ENCODE measurements around the gene ANKRD33B.
A peak's percentile ranks its signal among the peaks of the same experiment; 100 is the strongest.
"Not testable (repeated sequence)": the region's sequence is repeated elsewhere in the genome, so short reads cannot be mapped to it uniquely, and the experiment has no call there.

Gene ANKRD33B

GRCh38 chr5:10563945-10564837, at the start of gene ANKRD33B:
ANKRD33B (plus strand) TSS chr5:10564070; CDS start chr5:10564468, 398 bp downstream.
- peak; percentile 69 for DNase-seq (ENCODE audit: low read depth)

DNA sequence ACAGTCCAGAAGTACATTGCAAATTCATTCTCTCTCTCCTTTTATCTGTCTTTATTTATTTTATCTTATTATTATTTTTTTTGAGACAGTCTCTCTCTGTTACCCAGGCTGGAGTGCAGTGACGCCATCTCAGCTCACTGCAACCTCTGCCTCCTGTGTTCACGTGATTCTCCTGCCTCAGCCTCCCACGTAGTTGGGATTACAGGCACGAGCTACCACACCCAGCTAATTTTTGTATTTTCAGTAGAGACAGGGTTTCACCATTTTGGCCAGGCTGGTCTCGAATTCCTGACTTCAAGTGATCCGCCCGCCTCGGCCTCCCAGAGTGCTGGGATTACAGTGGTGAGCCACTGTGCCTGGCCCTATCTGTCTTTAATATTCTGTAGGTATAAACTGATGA, 49.3 kb upstream of the ANKRD33B start:
- DNase-seq (ENCODE audit: low read depth): not testable (repeated sequence)

DNA sequence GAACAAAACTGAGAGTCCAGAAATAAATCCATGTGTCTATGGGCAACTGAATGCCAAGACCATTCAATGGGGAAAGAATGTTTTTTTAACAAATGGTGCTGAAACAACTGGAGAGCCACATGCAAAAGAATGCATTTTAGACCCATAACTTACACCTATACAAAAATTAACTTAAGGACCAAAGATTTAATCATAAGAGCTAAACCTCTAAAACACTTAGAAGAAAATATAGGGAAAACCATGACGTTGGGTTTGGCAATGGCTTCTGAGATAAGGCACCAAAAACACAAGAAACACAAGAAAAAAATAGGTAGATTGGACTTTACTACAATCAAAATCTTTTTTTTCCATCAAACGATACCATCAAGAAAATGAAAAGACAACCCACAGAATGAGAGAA, 48.4 kb upstream of the ANKRD33B start:
- DNase-seq (ENCODE audit: low read depth): no peak

DNA sequence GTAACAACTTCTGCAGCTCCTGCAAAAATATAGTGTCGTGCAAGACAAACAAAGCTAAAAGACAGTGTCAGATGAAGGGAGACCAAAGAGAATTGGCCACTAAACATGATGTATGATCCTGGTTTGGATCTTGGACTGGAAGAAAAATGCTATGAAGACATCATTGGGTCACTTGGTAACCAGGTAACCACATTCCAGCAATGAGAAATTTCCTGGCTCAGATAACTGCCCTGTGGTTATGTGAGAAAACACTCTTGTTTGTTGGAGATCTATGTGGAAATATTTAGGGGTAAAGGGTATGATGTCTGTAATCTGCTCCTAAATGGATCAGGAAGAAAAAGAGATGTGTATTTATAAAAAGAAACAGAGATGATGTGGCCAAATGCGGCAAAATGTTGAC, 45.5 kb upstream of the ANKRD33B start:
- no peak for DNase-seq (ENCODE audit: low read depth)

- DNase-seq (ENCODE audit: low read depth): no peak
Measured at GRCh38 chr5:10519729-10520128, 44.1 kb upstream of the ANKRD33B start.

GRCh38 chr5:10520706-10521105, 43.2 kb upstream of the ANKRD33B start:
- no peak for DNase-seq (ENCODE audit: low read depth)

DNA sequence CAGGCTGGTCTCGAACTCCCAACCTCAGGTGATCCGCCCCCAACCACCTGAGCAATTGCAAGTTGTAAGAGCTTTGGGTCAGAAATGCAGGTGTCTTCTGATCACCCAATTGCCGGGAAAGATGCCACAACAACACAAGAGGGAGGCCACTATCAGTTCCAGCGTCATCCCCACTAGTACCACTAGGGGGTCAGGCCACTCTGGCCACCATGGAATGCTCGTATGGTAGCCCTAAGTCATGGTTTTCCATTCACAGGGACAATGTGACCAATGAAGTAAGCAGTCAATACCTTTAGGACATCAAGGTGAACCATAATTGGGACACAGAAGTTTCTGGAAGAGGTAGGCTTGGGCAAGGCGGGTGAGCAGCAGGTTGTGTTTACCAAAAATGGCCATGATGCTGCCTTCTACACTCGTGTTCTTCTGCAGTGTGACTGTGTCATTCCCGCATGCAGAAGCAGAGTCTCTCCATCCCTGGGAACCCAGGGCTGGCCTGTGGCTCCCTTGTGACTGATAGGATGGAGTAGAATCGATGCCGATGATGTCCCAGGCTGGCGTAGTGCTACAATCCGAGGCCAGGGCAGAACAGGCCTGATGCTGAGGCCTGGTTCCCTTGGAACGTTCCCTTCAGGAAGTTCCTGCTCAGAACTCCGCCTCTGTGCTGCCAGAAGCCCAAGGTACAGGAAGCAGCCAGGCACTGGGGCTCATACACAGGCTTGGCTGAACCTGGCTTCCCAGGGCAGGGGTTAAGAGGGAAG, 42.2 kb upstream of the ANKRD33B start:
- no peak for DNase-seq (ENCODE audit: low read depth)

DNA sequence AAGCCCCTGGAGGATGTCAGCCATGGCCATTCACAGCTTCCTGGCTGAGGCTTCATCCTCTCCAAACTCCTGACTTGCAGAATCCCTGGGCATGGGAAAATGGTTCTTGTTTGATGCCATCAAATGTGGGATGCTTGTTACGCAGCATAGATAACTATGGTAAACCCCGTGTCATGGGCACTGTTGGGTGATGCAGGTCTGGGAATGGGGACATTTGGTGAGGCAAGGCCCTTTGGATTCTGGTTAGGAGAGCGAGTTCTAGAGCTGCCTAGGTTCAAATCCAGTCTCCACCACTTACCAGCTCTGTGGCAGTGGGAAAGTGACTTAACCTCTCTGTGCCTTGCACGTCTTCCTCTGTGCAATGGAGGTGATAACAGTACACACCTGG, 41.7 kb upstream of the ANKRD33B start:
- no peak for DNase-seq (ENCODE audit: low read depth)

GRCh38 chr5:10524376-10525123, 39.3 kb upstream of the ANKRD33B start:
- DNase-seq (ENCODE audit: low read depth): no peak

DNA sequence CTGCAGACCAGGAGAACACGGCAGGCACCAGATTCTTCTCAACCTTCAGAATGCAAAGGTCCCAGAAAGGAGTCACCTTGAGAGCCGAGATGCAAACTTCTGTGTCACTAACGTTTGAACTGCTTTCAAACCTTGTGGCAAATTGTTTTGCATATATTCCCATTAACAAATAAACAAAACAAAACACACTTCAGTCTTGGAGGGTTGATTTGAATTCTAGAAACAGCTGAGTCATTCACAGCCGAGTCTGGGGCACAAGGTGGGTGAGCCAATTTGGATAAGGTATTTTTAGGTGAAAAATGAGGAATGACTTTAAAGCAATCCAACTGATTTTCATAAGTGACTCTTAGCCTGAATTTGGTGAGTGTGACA, 38.8 kb upstream of the ANKRD33B start:
- no peak for DNase-seq (ENCODE audit: low read depth)

- DNase-seq (ENCODE audit: low read depth): no peak
Measured at GRCh38 chr5:10527281-10527950, 36.5 kb upstream of the ANKRD33B start.

GRCh38 chr5:10528056-10528816, 35.6 kb upstream of the ANKRD33B start:
- DNase-seq (ENCODE audit: low read depth): no peak

DNA sequence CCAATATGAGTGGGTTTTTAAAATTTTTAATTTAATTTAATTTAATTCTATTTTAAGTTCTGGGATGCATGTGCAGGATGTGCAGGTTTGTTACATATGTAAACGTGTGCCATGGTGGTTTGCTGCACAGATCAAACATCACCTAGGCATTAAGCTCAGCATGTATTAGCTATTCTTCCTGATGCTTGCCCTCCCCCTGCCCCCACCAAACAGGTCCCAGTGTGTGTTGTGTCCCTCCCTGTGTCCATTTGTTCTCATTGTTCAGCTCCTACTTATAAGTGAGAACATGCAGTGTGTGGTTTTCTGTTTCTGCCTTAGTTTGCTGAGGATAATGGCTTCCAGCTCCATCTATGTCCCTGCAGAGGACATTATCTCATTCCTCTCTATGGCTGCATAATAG, 35.0 kb upstream of the ANKRD33B start:
- no peak for DNase-seq (ENCODE audit: low read depth)

DNA sequence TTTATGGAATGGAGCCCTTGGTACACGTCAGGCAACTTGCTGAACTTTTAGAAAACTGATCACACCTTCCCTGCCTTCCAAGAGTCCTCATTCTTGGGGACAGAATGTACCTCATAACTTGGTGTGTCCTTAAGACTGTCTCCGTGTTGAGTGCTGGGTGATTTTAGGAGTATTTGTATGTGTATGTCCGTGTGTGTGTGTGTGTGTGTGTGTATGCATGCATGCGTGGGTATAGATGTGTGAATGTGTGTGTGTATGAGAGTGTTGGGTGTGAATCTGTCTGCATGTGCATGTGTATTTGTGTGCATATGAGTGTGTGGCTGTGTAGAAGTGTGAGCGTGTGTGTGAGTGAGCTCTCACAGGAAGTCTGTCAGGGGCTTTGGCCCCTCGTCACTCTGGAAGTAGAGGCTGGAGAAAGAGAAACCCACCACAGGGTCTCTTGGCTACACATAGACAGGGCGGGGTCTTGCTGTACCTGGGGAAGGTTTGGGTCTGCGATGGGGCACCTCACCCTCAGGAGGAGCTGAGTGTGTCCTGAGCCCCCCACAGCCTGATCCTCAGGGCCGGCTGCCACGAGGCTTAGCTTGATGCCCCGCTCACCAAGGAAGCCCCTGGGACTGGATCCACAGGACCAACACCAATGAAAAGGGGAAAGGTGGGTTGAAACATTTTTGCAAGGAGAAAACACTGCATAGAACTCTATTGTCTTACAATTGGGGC, 33.1 kb upstream of the ANKRD33B start:
- no peak for DNase-seq (ENCODE audit: low read depth)

DNA sequence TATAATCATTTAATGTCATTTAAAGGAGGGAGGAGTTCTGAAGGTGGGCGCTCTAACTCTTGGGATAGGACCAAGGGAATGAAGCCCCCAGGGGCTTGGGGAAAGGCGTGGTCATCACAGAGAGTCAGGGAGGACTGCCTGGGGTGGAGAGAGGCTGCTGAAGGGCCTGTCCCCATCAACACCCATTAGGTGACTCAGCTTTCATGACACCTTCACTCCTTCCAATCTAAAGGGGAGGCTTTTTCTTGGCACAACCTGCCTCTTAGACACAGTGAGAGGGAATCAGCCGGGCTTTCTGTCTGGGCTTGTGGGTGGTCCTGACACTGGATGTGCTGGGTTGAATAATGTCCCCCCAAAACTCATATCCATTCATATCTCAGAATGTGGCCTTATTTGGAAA, 31.4 kb upstream of the ANKRD33B start:
- no peak for DNase-seq (ENCODE audit: low read depth)

GRCh38 chr5:10533226-10533625, 30.6 kb upstream of the ANKRD33B start:
- DNase-seq (ENCODE audit: low read depth): no peak

GRCh38 chr5:10534561-10535530, 29.0 kb upstream of the ANKRD33B start:
- DNase-seq (ENCODE audit: low read depth): no peak

DNA sequence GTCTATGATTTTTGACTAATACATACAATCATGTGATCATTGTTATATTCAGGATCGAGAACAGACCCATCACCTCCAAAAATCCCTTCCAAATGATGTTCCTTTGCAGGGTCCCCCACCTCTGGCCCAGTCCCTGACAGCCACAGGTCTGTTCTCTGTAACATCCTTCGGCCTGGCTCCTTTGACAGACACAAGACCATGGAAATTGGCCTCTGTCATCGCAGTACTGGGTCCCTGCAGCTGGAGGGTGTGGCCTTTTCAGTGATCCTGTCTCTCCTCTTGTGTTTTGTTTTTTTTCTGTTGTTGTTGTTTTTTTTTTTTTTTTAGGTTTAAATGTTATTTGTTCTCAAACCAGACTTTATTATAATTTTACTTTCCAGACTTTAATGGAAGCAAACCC, 27.4 kb upstream of the ANKRD33B start:
- DNase-seq (ENCODE audit: low read depth): no peak

GRCh38 chr5:10536931-10537579, 26.8 kb upstream of the ANKRD33B start:
- DNase-seq (ENCODE audit: low read depth): no peak

Measured in activated T-cell treated with anti-CD3 and anti-CD28 coated beads for 1 hour (primary cell).